ENCODE results near the gene LHPP. TPM values are rescaled to one million over a fixed set of nuclear protein-coding genes. Genes with fewer than 3 reads are reported as not detected.

The LHPP gene
- total RNA-seq, 1 donor from 2014 or later: 24.5 TPM

DNA sequence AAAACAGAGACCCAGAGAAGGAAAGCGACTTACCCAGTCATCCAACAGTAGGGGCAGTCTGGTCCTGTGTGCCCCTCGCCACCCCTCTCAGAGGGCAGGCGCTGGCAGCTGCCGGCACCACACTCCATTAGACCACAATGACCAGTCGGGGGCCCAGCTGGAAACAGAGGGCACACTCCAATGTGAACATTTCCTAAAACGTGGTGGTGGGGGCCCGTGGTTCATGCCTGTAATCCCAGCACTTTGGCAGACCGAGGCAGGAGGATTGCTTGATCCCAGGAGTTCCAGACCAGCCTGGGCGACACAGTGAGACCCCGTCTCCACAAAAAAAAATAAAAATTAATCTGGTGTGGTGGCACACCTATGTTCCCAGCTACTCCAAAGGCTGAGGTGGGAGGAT, 42.0 kb upstream of the LHPP start:
- DNase-seq (ENCODE audit: low spot score): no peak
- Mint-ChIP-seq H3K27me3 (ENCODE audit: insufficient read depth, low read depth) (peaks cover 22% of the 10 kb centered on the region), H3K36me3 (no peaks in the 10 kb centered on the region), H3K4me1 (peaks cover 9% of the 10 kb centered on the region), H3K4me3 (peak overlapping the region; percentile 84), H3K27ac (no peak overlapping the region), H3K9me3 (no peaks in the 10 kb centered on the region)
- H2AFZ ChIP-seq (replicated peaks): no peak overlapping the region
- peaks cover 13% of the 10 kb centered on the region for H3K79me2 ChIP-seq (ENCODE audit: low read depth)
- H3K4me3 ChIP-seq: no peak overlapping the region
- TF ChIP-seq, protein P1, sequence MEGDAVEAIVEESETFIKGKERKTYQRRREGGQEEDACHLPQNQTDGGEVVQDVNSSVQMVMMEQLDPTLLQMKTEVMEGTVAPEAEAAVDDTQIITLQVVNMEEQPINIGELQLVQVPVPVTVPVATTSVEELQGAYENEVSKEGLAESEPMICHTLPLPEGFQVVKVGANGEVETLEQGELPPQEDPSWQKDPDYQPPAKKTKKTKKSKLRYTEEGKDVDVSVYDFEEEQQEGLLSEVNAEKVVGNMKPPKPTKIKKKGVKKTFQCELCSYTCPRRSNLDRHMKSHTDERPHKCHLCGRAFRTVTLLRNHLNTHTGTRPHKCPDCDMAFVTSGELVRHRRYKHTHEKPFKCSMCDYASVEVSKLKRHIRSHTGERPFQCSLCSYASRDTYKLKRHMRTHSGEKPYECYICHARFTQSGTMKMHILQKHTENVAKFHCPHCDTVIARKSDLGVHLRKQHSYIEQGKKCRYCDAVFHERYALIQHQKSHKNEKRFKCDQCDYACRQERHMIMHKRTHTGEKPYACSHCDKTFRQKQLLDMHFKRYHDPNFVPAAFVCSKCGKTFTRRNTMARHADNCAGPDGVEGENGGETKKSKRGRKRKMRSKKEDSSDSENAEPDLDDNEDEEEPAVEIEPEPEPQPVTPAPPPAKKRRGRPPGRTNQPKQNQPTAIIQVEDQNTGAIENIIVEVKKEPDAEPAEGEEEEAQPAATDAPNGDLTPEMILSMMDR (IDR thresholded peaks at IDR 0.05): no peak
- no peak for TF ChIP-seq EZH2 (IDR thresholded peaks at IDR 0.05)
- H3K36me3 ChIP-seq: no peaks in the 10 kb centered on the region
- no peak overlapping the region for H3K4me2 ChIP-seq
- H4K20me1 ChIP-seq (ENCODE audit: low read depth): peaks cover 12% of the 10 kb centered on the region
- H3K9me3 ChIP-seq (ENCODE audit: low read depth): no peaks in the 10 kb centered on the region
- peaks cover 7% of the 10 kb centered on the region for H3K4me1 ChIP-seq
- peaks cover 44% of the 10 kb centered on the region for H3K27me3 ChIP-seq
- H3K9ac ChIP-seq: no peak overlapping the region
- peaks cover 4% of the 10 kb centered on the region for H3F3A ChIP-seq (ENCODE audit: low read depth)
- no peak overlapping the region for H3K27ac ChIP-seq

DNA sequence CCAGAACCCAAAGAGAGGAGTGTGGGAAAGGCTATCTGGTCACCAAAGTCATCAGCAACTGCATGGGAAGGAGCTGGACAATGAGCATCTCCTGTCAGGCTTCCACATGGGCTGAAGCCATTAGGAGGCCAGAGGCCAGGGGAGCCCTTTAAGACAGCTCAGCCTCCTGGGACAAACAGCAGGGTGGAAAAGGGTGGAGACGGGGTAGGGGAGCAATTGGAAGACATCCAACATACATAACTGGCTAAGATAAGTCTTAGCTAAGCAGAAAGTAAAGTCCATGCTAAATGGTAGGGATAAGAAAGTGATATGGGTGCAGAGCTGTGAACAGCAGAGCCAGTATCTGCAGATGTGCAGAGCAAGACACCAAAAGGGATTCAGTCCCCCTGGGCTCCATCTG, 41.4 kb upstream of the LHPP start:
- peaks cover 12% of the 10 kb centered on the region for H4K20me1 ChIP-seq (ENCODE audit: low read depth)
- no peaks in the 10 kb centered on the region for H3K9me3 ChIP-seq (ENCODE audit: low read depth)
- no peak for DNase-seq (ENCODE audit: low spot score)
- H3K4me2 ChIP-seq: no peak overlapping the region
- no peaks in the 10 kb centered on the region for H3K9me3 Mint-ChIP-seq
- no peak overlapping the region for H3K4me3 Mint-ChIP-seq
- H3K4me1 Mint-ChIP-seq: peaks cover 9% of the 10 kb centered on the region
- no peak overlapping the region for H3K27ac Mint-ChIP-seq
- H3K36me3 ChIP-seq: no peaks in the 10 kb centered on the region
- H3K4me1 ChIP-seq: peaks cover 7% of the 10 kb centered on the region
- peaks cover 4% of the 10 kb centered on the region for H3F3A ChIP-seq (ENCODE audit: low read depth)
- peaks cover 44% of the 10 kb centered on the region for H3K27me3 ChIP-seq
- peaks cover 11% of the 10 kb centered on the region for H3K79me2 ChIP-seq (ENCODE audit: low read depth)
- H3K27me3 Mint-ChIP-seq (ENCODE audit: insufficient read depth, low read depth): peaks cover 22% of the 10 kb centered on the region
- H3K9ac ChIP-seq: no peak overlapping the region
- no peak overlapping the region for H2AFZ ChIP-seq (replicated peaks)
- H3K36me3 Mint-ChIP-seq: no peaks in the 10 kb centered on the region
- H3K4me3 ChIP-seq: no peak overlapping the region
- no peak for TF ChIP-seq EZH2 (IDR thresholded peaks at IDR 0.05)
- no peak for TF ChIP-seq EZH2phosphoT487 (IDR thresholded peaks at IDR 0.05)
- TF ChIP-seq, protein P1 (IDR thresholded peaks at IDR 0.05): no peak
- H3K27ac ChIP-seq: no peak overlapping the region

DNA sequence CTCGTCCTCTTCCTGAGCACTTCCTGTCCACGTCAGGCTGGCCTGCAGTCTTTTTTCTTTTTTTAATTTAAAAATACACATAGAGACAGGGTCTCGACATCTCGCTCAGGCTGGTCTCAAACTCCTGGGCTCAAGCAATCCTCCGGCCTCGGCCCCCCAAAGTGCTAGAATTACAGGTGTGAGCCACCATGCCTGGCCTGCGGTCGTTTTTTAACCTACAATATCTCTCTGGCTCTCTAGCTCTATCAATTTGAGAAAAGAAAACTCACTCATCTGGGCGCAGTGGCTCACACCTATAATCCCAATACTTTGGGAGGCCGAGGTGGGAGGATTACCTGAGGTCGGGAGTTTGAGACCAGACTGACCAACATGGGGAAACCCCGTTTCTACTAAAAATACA, 38.9 kb upstream of the LHPP start:
- no peaks in the 10 kb centered on the region for H3K36me3 ChIP-seq
- no peak for DNase-seq (ENCODE audit: low spot score)
- Mint-ChIP-seq H3K27ac (no peak overlapping the region), H3K4me1 (peaks cover 3% of the 10 kb centered on the region), H3K4me3 (no peak overlapping the region), H3K36me3 (no peaks in the 10 kb centered on the region), H3K9me3 (no peaks in the 10 kb centered on the region), H3K27me3 (ENCODE audit: insufficient read depth, low read depth) (peaks cover 19% of the 10 kb centered on the region)
- no peak overlapping the region for H3K4me2 ChIP-seq
- peaks cover 5% of the 10 kb centered on the region for H4K20me1 ChIP-seq (ENCODE audit: low read depth)
- no peak overlapping the region for H3K4me3 ChIP-seq
- no peaks in the 10 kb centered on the region for H3K9me3 ChIP-seq (ENCODE audit: low read depth)
- H3K9ac ChIP-seq: no peak overlapping the region
- peaks cover 2% of the 10 kb centered on the region for H3K79me2 ChIP-seq (ENCODE audit: low read depth)
- H3F3A ChIP-seq (ENCODE audit: low read depth): peaks cover 4% of the 10 kb centered on the region
- H3K27ac ChIP-seq: no peak overlapping the region
- no peak overlapping the region for H2AFZ ChIP-seq (replicated peaks)
- H3K27me3 ChIP-seq: peaks cover 40% of the 10 kb centered on the region
- H3K4me1 ChIP-seq: peaks cover 2% of the 10 kb centered on the region
- TF ChIP-seq, protein P1 (IDR thresholded peaks at IDR 0.05): no peak

DNA sequence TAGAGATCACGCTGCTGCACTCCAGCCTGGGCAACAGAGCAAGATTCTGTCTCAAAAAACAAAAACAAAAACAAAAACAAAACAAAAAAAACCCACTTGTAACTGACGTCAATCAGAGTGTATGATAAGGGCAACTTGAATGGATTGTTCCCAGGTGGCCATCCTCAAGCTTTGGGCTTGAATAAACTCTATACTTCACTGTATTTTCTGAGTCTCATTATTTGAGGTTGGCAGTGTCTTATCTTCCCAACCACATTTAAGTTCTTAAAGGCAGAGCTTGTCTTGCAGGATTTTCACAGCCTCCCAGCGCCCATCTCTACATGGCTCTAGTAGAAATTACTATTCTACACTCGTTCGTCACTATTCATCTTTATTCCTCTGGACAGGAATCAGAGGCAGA, 37.8 kb upstream of the LHPP start:
- no peak overlapping the region for H2AFZ ChIP-seq (replicated peaks)
- TF ChIP-seq EZH2 (IDR thresholded peaks at IDR 0.05): no peak
- TF ChIP-seq EZH2phosphoT487 (IDR thresholded peaks at IDR 0.05): no peak
- Mint-ChIP-seq H3K9me3 (no peaks in the 10 kb centered on the region), H3K4me3 (no peak overlapping the region), H3K27me3 (ENCODE audit: insufficient read depth, low read depth) (peaks cover 15% of the 10 kb centered on the region), H3K36me3 (no peaks in the 10 kb centered on the region), H3K4me1 (peaks cover 3% of the 10 kb centered on the region), H3K27ac (no peak overlapping the region)
- H3F3A ChIP-seq (ENCODE audit: low read depth): peaks cover 4% of the 10 kb centered on the region
- peaks cover 38% of the 10 kb centered on the region for H3K27me3 ChIP-seq
- no peak overlapping the region for H3K9ac ChIP-seq
- no peak overlapping the region for H3K27ac ChIP-seq
- H3K4me1 ChIP-seq: no peaks in the 10 kb centered on the region
- no peaks in the 10 kb centered on the region for H3K36me3 ChIP-seq
- DNase-seq (ENCODE audit: low spot score): no peak
- H3K4me2 ChIP-seq: no peak overlapping the region
- H3K4me3 ChIP-seq: no peak overlapping the region
- H4K20me1 ChIP-seq (ENCODE audit: low read depth): no peaks in the 10 kb centered on the region
- H3K9me3 ChIP-seq (ENCODE audit: low read depth): no peaks in the 10 kb centered on the region
- no peaks in the 10 kb centered on the region for H3K79me2 ChIP-seq (ENCODE audit: low read depth)

Data from neural progenitor cell (in vitro differentiated cells).